CD4-positive, alpha-beta T cell treated with Interleukin-15 for 1 hour (primary cell): ENCODE data around the gene PGAP1.

ENCODE experiments used
- DNase-seq: peaks from one replicate; pipeline ENCODE4 v3.0.0-alpha.2; 2020

The PGAP1 gene

DNA sequence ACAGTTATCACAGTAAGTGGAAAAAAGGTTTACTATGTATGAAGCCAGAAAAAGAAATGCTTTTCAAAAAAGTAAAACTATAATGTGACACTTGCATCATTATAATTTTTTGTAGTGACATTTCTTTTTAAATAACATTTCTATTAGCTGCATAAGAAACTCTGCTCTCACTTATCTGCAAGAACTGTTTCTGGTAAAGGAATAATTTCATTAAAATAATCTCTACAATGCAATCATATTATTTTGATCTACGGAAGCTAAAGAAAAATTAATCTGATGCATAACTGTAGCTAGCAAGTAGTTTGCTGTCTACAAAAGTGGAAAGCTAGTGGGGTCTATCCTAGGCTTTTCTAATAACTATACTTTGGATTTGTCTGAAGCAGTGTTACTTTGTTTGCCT is 50.1 kb downstream of the PGAP1 start:
- DNase-seq: no peak

- DNase-seq: no peak
Observed at GRCh38 chr2:196875414-196875813, 51.1 kb downstream of the PGAP1 start.

DNA sequence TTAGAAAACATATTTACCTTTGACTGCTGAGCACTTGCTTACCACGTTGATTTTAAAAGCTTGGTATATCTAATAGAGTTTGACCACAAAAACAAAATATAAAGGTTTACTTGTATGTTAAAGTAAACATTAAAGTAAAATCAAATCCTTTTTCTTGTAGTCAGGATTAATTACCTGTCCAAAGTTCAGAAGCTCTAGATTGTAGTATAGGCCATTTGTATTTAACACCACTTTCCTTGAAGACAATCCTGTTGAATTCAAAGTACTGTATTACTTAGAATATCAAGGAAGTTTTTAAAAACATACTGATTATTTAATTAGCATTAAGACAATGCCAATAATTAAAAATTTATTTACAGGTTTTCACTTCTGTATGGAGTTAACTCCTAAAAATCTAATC is 53.0 kb downstream of the PGAP1 start:
- DNase-seq: no peak

DNA sequence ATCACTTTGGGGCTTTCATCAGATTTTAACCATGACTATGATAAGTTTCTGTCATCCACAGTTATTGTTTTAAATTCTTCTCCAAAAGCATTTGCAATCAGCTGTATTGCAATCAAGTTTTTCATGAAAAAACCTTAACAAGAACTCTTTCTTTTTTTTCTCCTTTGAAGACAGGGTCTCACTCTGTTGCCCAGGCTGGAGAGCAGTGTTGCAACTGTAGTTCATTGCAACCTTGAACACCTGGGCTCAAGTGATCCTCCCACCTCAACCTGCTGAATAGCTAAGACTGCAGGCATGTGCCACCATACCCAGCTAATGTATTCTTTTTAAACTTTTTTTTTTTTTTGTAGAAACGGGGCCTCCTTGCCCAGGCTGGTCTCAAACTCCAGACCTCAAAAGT is 71.9 kb downstream of the PGAP1 start:
- DNase-seq: no peak

DNA sequence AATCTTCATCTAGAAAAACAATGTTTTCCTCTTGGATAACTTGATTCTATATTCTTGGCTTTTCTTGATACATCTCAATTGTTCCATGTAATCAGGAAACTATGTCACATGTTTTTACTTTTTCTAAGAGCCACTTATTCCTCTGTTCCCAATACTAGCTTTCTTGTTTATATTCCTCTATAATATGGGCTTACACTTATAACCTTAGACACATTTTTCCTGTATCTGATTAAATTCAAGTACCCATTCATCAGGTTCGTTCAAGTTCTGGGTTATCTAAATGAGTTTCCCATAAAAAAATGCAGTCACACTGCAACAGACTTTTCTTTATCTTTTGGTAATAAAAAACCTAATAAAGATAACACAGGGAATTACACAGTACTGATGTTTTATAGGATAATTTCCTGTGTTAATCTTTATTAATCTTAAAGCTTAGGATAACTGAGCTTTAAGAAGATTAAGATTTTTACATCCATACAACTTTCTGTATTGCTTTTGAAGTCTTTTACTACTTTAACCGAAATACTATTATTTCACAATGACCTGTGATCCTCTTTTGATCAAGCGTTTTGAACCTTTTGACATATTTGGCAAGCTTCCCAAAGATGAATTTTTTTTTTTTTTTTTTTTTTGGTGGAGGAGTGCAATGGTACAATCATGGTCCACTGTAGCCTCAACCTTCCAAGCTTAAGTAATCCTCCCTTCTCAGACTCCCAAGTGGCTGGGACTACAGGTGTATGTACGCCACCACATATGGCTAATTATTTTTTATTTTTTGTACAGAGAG is 73.0 kb downstream of the PGAP1 start:
- no peak for DNase-seq

DNA sequence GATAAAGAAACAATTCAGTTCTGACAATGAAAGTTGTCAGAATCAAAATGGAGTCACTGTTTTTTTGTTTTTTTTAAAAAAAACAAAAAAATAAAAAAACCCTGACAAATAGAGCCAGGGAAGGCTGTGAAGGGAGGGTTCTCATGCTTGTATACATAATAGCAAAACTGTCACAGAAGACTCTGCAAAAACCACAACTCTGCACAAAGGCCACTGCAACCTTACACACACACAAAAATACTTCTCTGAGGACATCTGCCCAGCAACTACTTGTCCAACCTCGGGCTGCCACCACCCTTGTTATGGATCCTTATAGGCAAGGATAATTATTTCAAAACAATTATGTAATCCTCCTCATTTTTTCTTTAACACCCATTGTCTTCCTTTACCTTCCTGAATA is 75.4 kb downstream of the PGAP1 start:
- no peak for DNase-seq

GRCh38 chr2:196849895-196850294 is 76.6 kb downstream of the PGAP1 start:
- no peak for DNase-seq

DNA sequence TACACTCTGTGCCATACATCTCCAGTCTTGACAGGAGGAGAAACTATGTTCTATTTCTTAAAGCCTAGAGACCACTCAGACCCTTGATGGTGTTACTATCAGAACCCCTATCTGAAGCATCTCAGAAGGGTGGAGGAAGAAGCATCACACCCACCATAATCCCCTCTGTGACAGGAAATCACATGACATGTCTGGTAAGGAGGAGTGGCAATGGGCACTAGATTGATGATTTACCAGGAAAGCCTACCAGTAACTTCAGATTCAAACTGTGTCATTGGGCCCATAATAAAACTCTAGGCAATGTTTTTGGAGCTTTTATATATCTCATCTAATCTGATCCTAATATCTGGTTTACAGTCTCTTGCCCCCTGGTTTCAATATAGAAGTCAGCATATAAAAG is 80.2 kb downstream of the PGAP1 start:
- no peak for DNase-seq

DNA sequence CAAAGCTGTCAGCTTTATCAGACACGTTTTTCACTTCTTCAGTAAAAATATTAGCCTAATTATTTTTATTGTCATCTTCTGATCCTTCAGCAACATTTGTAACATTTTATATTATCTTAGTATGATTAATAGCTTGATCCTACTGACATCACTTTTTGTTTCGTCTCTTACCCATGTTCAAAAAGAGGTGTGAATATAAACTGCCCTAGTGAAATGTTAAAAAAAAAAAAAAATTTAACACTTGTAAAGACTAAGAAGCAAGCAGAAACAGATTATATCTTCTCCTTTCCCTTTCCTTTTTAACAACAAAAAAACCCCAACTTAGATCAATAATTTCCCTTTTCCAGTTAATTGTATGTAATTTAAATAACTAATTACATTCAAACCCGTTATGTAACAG is 81.1 kb downstream of the PGAP1 start:
- no peak for DNase-seq

DNA sequence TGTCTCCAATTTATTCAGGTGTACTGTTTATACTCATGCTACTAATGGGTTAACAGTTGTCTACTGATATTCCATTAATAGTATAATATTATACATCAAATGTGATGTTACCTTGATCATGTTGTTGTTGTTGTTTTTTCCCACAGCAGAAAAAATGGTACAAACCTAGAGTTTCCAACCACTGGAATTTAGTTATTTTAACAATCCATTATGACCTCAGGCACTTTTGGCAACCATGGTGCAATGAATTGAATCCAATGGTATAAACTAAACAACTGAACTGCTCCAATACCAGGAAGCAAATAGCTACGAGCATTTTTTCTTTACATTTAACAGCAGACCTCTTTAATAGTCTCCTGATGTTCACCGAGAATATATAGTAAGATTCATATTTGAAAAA is 86.3 kb downstream of the PGAP1 start:
- DNase-seq: no peak

GRCh38 chr2:196839574-196839973 is 86.9 kb downstream of the PGAP1 start:
- DNase-seq: no peak

- no peak for DNase-seq
Observed at GRCh38 chr2:196836440-196836839, 90.1 kb downstream of the PGAP1 start.

DNA sequence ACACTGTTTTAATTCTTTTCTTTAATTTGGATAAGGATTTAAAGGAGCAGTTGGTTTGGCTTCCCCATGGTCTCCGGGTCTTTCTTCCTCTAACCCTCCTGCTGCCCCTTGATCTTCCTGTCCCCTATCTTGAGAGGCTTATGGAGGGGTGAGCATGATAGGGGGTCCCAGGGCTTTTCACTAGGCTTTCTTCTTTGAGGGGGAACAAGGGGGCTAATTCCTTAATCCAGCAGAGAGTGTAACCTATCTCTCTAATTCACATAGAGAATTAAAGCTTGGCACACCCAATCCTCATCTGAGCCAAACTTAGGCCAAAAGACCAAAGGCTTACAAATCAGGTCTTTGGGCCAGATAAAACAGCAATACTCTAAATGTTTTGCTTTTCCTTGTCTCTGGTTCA is 95.8 kb downstream of the PGAP1 start:
- DNase-seq: no peak

- no peak for DNase-seq
Observed at GRCh38 chr2:196827356-196827755, 99.2 kb downstream of the PGAP1 start.

DNA sequence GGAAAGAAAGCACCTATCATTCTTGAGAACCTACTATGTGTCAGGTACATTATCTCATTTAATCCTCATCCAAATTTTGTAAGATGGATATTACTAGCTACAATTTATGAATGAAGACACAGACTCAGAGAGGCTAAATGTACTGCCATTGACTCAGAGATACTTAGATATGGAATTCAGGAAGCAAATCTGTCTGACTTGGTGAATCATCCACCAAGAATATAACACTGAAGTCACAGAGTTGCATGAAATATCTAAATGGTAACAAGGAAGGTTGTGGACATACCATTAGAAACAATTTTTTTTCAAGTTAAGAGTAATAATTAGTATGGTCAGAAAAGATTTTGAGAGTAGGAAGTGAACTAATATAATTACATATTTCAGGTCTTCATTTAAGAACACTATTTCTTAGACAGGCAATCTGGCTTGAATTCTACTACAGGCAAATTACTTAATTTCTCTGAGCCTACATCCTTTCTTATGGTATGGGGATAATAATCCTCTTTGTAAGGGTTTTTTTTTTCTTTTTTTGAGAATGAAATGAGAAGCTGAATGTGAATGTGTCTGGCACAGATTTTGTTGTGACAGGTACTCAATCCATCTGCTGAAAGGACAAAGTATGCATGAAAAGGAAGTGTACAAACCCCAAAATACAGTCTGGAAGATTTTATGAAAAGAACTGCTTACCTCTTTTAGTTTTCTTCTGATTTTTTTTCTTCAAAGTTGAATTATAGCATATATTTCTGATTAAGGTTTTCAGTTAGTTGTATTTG is 102.6 kb downstream of the PGAP1 start:
- no peak for DNase-seq

- DNase-seq: no peak
Observed at GRCh38 chr2:196821195-196821594, 105.3 kb downstream of the PGAP1 start.

GRCh38 chr2:196809260-196809659 is 117.2 kb downstream of the PGAP1 start, which contains the start of gene C2orf66:
Gene C2orf66 (minus strand): TSS chr2:196809355. CDS start chr2:196809336, 19 bp downstream.
- DNase-seq: no peak

GRCh38 chr2:196808083-196808665 is 118.3 kb downstream of the PGAP1 start:
- no peak for DNase-seq

DNA sequence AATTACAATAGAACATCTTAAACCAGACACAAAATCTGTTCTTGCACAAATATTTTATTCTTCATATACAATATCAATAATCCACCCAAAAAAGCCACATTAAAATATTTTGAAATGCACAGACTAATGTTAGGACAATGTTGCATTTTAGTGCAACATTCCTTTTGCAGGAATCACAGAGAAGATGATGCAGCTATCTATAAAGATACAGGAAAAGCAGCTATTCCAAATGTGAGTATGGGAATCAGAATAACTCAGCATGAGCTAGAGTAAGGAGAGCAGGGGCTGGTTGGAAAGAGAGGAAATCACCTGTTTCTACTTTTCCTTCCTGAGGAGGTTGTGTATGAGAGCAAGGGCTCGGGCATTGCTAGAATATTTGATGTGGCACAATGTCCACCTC is 122.1 kb downstream of the PGAP1 start:
- no peak for DNase-seq

DNA sequence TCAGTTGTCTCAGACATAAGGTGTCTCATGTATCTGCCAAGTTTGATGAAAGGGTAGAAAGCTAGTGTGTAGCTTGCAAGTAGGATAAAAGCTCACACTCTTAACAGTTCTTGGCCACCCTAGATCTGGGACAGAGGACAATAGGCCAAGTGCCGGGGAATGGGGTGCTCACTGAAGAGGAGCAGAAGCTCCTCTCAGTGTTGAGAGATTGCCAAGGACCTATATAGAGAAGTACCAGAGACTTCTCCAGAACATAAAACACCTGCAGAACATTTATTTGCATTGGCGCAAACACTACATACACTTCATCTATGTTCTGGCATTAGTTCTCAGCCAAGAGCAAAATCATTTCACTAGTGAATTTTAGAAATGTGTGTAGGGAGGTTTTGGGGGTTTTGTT is 124.1 kb downstream of the PGAP1 start:
- no peak for DNase-seq

DNA sequence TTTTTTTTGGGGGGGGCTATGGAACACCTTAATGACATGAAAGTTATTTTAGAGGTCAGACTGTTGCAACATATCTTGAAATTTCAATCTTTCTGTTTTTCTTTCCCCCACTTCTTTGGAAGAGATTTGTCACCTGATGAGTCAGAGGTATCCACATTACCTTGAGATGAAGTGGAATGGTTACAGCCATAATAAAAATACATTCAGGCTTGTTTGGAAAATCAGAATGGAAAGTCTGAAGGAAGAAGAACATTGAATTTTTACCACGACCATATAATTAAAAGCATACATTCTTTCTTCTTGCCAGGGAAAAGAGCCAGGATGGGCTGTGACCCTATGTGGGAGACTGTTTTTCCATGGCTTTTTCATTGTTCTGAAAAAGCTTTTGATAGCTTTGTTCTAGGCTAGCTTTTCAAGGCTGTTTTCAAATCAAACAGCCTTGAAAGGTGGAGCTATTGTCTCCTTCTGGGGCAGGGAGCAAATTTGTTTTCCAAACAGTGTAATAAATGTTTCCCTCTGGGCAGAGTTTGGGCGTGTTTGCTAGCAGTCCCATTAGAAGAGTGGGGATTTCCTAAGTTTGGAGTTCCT is 124.7 kb downstream of the PGAP1 start:
- no peak for DNase-seq

GRCh38 chr2:196798980-196799379 is 127.5 kb downstream of the PGAP1 start:
- DNase-seq: no peak

GRCh38 chr2:196792865-196793264 is 133.6 kb downstream of the PGAP1 start:
- no peak for DNase-seq
